Activated CD8-positive, alpha-beta T cell treated with anti-CD3 and anti-CD28 coated beads, Interleukin-2, amount 10 ng/mL, durations not matched to agents 7 days and 5 days (primary cell): ENCODE measurements around the gene GANC. TPM values are rescaled to one million over a fixed set of nuclear protein-coding genes. Genes with fewer than 3 reads are reported as not detected.
"Not testable (repeated sequence)": the region's sequence is repeated elsewhere in the genome, so short reads cannot be mapped to it uniquely, and the experiment has no call there.

Experiments
- ATAC-seq: fragments of 150-1000 bp; cut with Tn5 transposase; one replicate; pipeline ENCODE4 v1.10.0; 2021; ENCODE audit warnings: moderate library complexity
- CTCF ChIA-PET: fragments of 350-600 bp; sonication (Branson Sonifier 250); formaldehyde crosslinking; loops from one replicate; lab custom pipeline; 2021; ENCODE audit warnings: antibody characterized with exemption; lab: Charles Lee
- POLR2A ChIA-PET: fragments of 350-600 bp; sonication (Branson Sonifier 250); formaldehyde crosslinking; loops from one replicate; lab custom pipeline; 2021; ENCODE audit warnings: antibody characterized with exemption; lab: Charles Lee
- DNase-seq: peaks from one replicate; pipeline ENCODE4 v3.0.0-alpha.2; 2020
- H3K27ac Mint-ChIP-seq: one replicate; pipeline ENCODE4 v1.8.0; 2021; ENCODE audit warnings: mild to moderate bottlenecking, mixed read lengths
- H3K27me3 Mint-ChIP-seq: one replicate; pipeline ENCODE4 v1.8.0; 2021; ENCODE audit warnings: low read depth, mixed read lengths
- H3K36me3 Mint-ChIP-seq: one replicate; pipeline ENCODE4 v1.8.0; 2021; ENCODE audit warnings: low read depth, mixed read lengths
- H3K4me1 Mint-ChIP-seq: one replicate; pipeline ENCODE4 v1.8.0; 2021; ENCODE audit warnings: low read depth, mixed read lengths
- H3K4me3 Mint-ChIP-seq: one replicate; pipeline ENCODE4 v1.8.0; 2021; ENCODE audit warnings: mild to moderate bottlenecking, mixed read lengths
- H3K9me3 Mint-ChIP-seq: one replicate; pipeline ENCODE4 v1.8.0; 2022; ENCODE audit warnings: mixed read lengths; ENCODE audit not compliant: insufficient read depth
- total RNA-seq, 2 experiments: library from RNA; stranded (reverse); gene quantifications; one replicate each; pipeline ENCODE4 v1.2.3, GENCODE V29; 2021

The GANC gene
- total RNA-seq, 2 experiments from 2014 or later: 19.0 to 22.9 TPM

DNA sequence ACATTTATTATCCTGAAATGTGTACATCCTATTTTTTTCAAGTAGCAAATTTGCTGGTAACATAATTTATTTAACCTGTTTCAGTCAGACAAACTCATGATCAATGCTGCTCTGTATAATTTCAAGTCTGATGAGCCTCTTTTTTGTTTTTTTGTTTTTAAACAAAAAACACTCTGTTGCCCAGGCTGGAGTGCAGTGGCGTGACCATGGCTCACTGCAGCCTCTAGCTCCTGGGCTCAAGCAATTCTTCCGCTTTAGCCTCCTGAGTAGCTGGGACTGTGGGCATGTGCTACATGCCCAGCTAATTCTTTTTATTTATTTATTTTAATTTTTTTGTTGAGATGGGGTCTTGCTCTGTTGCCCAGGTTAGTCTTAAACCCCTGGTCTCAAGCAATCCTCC lies 46.2 kb downstream of the GANC start:
- ATAC-seq: no peak
- CTCF ChIA-PET: no interaction called here
- POLR2A ChIA-PET: no interaction called here

DNA sequence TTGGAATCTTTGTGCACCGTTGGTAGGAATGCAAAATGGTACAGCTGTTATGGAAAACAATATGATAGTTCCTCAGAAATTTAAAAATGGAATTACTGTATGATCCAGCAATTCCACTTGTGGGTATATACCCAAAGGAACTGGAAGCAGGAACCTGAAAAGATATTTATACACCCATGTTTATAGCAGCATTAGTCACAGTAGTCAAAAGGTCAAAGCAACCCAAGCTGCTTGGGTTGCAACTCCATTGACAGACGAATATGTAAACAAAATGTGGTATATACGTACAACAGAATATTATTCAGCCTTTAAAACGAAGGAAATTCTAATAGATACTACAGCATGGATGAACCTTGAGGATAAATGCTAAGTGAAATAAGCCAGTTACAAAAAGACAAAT lies 51.3 kb downstream of the GANC start:
- Mint-ChIP-seq H3K4me3 (no peak overlapping the region), H3K27me3 (no peaks in the 10 kb centered on the region), H3K4me1 (no peaks in the 10 kb centered on the region), H3K9me3 (no peaks in the 10 kb centered on the region), H3K27ac (no peak overlapping the region), H3K36me3 (peaks cover 8% of the 10 kb centered on the region)
- POLR2A ChIA-PET: no interaction called here
- CTCF ChIA-PET: no interaction called here
- DNase-seq (no peak), ATAC-seq (no peak)

More for the DNA sequence above, 46.2 kb downstream of the GANC start:
- Mint-ChIP-seq H3K9me3 (no peaks in the 10 kb centered on the region), H3K4me3 (no peak overlapping the region), H3K36me3 (peaks cover 6% of the 10 kb centered on the region), H3K4me1 (no peaks in the 10 kb centered on the region), H3K27ac (no peak overlapping the region), H3K27me3 (no peaks in the 10 kb centered on the region)
- DNase-seq: no peak

DNA sequence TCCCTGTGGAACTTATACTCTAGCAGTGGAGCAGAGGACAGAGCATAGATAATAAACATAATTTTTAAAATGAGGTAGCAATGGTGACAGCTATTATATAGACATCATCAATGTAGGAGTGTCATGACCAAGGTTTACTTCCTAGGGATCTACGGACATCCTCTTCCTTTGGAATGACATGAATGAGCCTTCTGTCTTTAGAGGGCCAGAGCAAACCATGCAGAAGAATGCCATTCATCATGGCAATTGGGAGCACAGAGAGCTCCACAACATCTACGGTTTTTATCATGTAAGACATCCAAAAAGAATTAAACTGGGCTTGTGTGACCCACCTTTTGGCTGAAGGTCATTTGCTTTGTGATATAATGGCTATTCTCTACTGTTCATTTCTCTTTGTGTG lies 56.2 kb downstream of the GANC start:
- no peaks in the 10 kb centered on the region for H3K4me1 Mint-ChIP-seq
- POLR2A ChIA-PET: no interaction called here
- no peak for ATAC-seq
- CTCF ChIA-PET: interaction anchor here (1.1 to 1.3 kb wide), 2 partner anchors 9 to 56 kb away, joined by 3 read pairs; no protein-coding TSS in a partner anchor
- no peak overlapping the region for H3K27ac Mint-ChIP-seq
- DNase-seq: no peak
- H3K27me3 Mint-ChIP-seq: no peaks in the 10 kb centered on the region
- peaks cover 7% of the 10 kb centered on the region for H3K36me3 Mint-ChIP-seq
- no peak overlapping the region for H3K4me3 Mint-ChIP-seq
- no peaks in the 10 kb centered on the region for H3K9me3 Mint-ChIP-seq

DNA sequence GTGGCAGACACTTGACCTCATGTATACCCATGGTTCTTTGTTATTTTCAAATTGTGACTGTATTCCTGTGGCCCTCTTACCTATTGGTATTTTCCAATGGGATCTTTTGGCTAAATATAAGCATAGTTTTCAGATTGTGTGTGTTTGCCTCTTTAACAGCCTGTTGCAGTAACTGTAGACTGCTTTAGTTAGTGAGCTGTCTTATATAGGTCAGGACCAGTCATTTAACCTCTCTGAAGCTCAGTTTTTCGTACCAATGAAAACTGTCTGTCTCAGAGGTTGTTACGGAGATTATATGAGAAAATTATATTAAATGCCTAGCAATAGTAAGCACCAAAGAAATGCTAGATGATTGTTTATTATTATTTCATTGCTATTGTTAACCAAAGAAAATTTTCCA lies 57.0 kb downstream of the GANC start:
- ATAC-seq (no peak), DNase-seq (no peak)
- Mint-ChIP-seq H3K9me3 (peaks cover 6% of the 10 kb centered on the region), H3K4me1 (no peaks in the 10 kb centered on the region), H3K4me3 (no peak overlapping the region), H3K36me3 (peaks cover 11% of the 10 kb centered on the region), H3K27ac (no peak overlapping the region), H3K27me3 (no peaks in the 10 kb centered on the region)
- ChIA-PET POLR2A (no interaction called here), CTCF (interaction anchor here (1.1 to 1.3 kb wide), 2 partner anchors 8 to 55 kb away, joined by 3 read pairs; no protein-coding TSS in a partner anchor)

DNA sequence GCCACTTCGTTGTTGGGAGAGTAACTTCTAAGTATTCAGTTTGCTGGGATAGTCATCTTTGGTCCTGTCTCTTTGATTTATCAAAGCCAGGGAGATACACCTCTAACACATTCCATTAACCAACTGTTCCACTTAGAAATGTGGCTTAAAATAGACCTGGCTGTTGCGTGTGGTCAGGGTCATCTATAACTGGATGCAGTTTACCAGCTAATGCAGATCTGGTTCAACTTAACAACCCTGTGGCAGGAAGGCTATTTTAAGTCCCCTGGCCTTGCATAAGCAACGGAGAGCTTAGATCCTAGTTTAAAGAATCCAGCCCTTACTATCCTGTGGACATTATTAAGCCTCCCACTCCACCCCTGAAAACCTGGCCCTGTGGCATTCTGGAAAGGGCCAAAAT lies 58.2 kb downstream of the GANC start:
- CTCF ChIA-PET: no interaction called here
- Mint-ChIP-seq H3K36me3 (peaks cover 18% of the 10 kb centered on the region), H3K4me1 (no peaks in the 10 kb centered on the region), H3K4me3 (no peak overlapping the region), H3K27me3 (no peaks in the 10 kb centered on the region), H3K9me3 (peaks cover 17% of the 10 kb centered on the region), H3K27ac (no peak overlapping the region)
- ATAC-seq (no peak), DNase-seq (no peak)
- POLR2A ChIA-PET: no interaction called here

DNA sequence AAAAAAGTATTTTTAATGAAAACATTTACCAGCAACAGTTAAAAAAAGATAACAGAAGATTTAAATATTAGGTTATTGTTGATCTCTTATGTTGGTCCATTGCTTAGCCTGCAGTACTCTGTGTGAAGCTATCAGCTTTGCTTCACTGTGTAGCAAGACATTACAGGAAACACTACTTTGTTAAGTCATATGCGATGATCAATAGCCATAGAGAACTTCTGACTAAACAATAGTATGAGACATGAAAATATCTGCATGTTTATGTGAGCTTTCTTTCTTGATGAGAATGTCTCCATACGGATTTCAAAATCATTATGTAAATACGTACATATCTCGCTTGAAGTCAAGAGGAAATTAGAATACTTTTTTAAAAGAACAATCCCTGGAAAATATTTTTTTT lies 59.3 kb downstream of the GANC start:
- Mint-ChIP-seq H3K36me3 (peaks cover 16% of the 10 kb centered on the region), H3K4me3 (no peak overlapping the region), H3K4me1 (no peaks in the 10 kb centered on the region), H3K27me3 (no peaks in the 10 kb centered on the region), H3K9me3 (peaks cover 17% of the 10 kb centered on the region), H3K27ac (no peak overlapping the region)
- ATAC-seq (no peak), DNase-seq (no peak)
- ChIA-PET POLR2A (no interaction called here), CTCF (no interaction called here)

DNA sequence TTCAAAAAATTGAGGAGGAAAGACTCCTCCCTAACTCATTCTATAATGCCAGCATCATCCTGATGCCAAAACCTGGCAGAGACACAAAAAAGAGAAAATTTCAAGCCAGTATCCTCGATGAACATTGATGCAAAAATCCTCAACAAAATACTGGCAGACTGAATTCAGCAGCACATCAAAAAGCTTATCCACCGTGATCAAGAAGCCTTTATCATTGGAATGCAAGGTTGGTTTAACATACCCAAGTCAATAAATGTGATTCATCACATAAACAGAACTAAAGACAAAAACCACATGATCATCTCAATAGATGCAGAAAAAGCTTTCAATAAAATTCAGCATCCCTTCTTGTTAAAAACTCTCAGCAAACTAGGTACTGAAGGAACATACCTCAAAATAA lies 62.1 kb downstream of the GANC start:
- Mint-ChIP-seq H3K4me1 (no peaks in the 10 kb centered on the region), H3K27me3 (no peaks in the 10 kb centered on the region), H3K27ac (no peak overlapping the region), H3K9me3 (peaks cover 17% of the 10 kb centered on the region), H3K4me3 (no peak overlapping the region), H3K36me3 (peaks cover 16% of the 10 kb centered on the region)
- CTCF ChIA-PET: no interaction called here
- POLR2A ChIA-PET: no interaction called here
- no peak for DNase-seq
- ATAC-seq: no peak

DNA sequence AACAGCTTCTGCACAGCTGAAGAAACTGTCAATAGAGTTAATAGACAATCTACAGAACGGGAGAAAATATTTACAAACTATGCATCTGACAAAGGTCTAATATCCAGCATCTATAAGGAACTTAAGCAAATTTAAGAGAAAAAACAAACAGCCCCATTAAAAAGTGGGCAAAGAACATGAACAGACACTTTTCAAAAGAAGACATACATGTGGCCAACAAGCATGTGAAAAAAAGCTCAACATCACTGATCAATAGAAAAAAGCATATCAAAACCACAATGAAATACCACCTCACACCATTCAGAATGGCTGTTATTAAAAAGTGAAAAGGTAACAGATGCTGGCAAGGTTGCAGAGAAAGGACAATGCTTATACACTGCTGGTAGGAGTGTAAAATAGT lies 63.6 kb downstream of the GANC start:
- ATAC-seq, H3K27ac Mint-ChIP-seq, DNase-seq, H3K4me3 Mint-ChIP-seq, CTCF ChIA-PET, POLR2A ChIA-PET, H3K27me3 Mint-ChIP-seq, H3K4me1 Mint-ChIP-seq: not testable (repeated sequence)
- H3K9me3 Mint-ChIP-seq: peaks cover 17% of the 10 kb centered on the region
- H3K36me3 Mint-ChIP-seq: peaks cover 16% of the 10 kb centered on the region

DNA sequence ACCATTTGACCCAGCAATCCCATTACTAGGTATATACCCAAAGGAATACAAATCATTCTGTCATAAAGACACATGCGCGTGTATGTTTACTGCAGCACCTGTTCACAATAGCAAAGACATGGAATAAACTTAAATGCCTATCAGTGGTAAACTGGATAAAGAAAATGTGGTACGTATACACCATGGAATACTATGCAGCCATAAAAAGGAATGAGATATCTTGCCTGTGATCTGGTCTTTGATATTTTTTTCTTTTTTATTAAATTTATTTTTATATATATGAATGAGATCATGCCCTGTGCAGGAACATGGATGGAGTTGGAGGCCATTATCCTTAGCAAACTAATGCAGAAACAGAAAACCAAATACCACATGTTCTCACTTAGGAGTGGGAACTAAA lies 64.1 kb downstream of the GANC start:
- H3K4me1 Mint-ChIP-seq, CTCF ChIA-PET, H3K4me3 Mint-ChIP-seq, ATAC-seq, POLR2A ChIA-PET, DNase-seq, H3K27me3 Mint-ChIP-seq, H3K27ac Mint-ChIP-seq: not testable (repeated sequence)
- Mint-ChIP-seq H3K9me3 (peaks cover 17% of the 10 kb centered on the region), H3K36me3 (peaks cover 16% of the 10 kb centered on the region)

DNA sequence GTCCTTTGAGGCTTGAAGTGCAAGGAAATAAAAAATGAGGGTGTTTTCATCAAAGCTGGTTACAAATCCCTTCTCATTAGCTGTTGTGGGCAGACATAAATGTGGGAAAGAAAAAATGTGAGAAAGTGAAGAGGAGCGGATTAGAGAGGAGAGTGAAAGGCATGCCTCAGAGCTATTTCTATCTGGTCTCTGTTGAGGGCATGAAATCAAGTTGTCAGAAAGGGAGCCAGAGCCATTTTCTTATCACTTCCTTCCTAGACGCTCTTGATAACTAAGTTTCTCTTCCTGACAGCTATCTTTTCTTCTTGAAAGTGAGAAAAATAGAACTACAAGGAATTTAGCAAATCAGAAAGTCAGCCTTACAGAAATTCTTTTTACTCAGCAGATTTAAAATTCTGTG lies 65.5 kb downstream of the GANC start:
- Mint-ChIP-seq H3K4me3 (no peak overlapping the region), H3K4me1 (no peaks in the 10 kb centered on the region), H3K27ac (peak overlapping the region; percentile 7), H3K27me3 (no peaks in the 10 kb centered on the region), H3K9me3 (peaks cover 17% of the 10 kb centered on the region), H3K36me3 (peaks cover 14% of the 10 kb centered on the region)
- ChIA-PET POLR2A (no interaction called here), CTCF (interaction anchor here (1.0 kb wide), 1 partner anchor 9 kb away, joined by 3 read pairs; no protein-coding TSS in a partner anchor)
- DNase-seq (no peak), ATAC-seq (no peak)

DNA sequence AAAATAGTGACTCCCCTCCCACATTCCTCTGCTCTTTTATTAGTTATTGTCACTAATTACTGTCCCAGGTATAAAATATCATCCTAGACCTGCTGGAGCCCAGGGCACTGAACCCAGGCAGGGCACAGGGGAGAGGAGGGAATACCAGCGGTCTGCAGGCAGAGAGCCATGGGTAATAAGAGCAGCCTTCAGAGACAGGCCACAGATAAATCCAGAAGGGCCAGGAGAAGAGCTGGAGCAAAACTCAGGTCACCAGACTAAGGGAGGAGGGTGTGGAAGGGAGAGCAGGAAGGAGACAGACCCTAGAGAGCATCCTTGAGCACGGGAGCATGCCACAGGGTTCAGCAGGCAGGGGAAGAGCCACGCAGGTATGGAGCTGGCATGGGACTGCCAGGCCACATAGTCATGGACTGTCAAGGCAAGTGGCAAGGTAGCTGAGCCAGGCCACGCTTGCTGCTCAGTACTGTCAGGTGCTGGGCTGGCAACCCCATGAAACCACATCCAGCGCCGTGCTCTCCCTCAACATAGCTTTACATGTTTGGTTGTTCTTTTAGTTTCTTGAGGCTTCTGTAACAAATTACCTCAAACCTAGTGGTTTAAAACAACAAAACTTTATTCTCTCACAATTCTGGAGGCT lies 70.7 kb downstream of the GANC start:
- peaks cover 3% of the 10 kb centered on the region for H3K36me3 Mint-ChIP-seq

DNA sequence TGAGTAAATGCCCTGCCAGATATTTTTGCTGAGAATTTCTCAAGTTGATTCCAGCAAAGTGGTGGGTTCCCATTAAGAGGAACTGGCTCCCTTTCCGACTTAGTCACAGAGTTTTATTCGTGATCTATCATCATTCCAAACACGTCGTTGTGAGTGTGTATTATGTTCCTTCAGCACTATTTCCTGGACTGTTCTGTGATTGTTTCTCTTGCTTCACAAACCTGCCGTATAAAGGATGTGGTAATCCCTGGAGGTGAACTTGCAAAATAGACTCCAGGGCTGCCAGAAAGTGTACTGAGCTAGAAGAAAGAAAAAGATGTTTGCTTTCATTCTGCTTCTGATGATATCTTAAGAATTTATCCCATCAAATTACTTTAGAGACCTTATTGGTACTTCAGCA lies 71.8 kb downstream of the GANC start:
- peak; percentile 22 for DNase-seq
- no peak for ATAC-seq
- Mint-ChIP-seq H3K4me3 (no peak overlapping the region), H3K9me3 (no peaks in the 10 kb centered on the region), H3K27ac (no peak overlapping the region), H3K36me3 (peaks cover 3% of the 10 kb centered on the region), H3K27me3 (no peaks in the 10 kb centered on the region), H3K4me1 (peaks cover 8% of the 10 kb centered on the region)
- POLR2A ChIA-PET: no interaction called here
- CTCF ChIA-PET: no interaction called here

More for the DNA sequence above, 70.7 kb downstream of the GANC start:
- CTCF ChIA-PET: no interaction called here
- H3K4me1 Mint-ChIP-seq: peaks cover 8% of the 10 kb centered on the region
- POLR2A ChIA-PET: interaction anchor here (0.6 kb wide), 1 partner anchor 1530 kb away, joined by 3 read pairs; no protein-coding TSS in a partner anchor
- H3K27ac Mint-ChIP-seq: peak overlapping the region; percentile 44
- H3K9me3 Mint-ChIP-seq: no peaks in the 10 kb centered on the region
- H3K4me3 Mint-ChIP-seq: no peak overlapping the region
- DNase-seq: no peak
- peak; percentile 30 for ATAC-seq
- H3K27me3 Mint-ChIP-seq: no peaks in the 10 kb centered on the region
